Measurements from ENCODE around the gene CAMTA1. TPM values are rescaled to one million over a fixed set of nuclear protein-coding genes. Genes with fewer than 3 reads are reported as not detected.
A peak's percentile ranks its signal among the peaks of the same experiment; 100 is the strongest.

Gene CAMTA1
- total RNA-seq, 6 experiments from 2014 or later = 78.1 to 96.6 (median 86.1) TPM

DNA sequence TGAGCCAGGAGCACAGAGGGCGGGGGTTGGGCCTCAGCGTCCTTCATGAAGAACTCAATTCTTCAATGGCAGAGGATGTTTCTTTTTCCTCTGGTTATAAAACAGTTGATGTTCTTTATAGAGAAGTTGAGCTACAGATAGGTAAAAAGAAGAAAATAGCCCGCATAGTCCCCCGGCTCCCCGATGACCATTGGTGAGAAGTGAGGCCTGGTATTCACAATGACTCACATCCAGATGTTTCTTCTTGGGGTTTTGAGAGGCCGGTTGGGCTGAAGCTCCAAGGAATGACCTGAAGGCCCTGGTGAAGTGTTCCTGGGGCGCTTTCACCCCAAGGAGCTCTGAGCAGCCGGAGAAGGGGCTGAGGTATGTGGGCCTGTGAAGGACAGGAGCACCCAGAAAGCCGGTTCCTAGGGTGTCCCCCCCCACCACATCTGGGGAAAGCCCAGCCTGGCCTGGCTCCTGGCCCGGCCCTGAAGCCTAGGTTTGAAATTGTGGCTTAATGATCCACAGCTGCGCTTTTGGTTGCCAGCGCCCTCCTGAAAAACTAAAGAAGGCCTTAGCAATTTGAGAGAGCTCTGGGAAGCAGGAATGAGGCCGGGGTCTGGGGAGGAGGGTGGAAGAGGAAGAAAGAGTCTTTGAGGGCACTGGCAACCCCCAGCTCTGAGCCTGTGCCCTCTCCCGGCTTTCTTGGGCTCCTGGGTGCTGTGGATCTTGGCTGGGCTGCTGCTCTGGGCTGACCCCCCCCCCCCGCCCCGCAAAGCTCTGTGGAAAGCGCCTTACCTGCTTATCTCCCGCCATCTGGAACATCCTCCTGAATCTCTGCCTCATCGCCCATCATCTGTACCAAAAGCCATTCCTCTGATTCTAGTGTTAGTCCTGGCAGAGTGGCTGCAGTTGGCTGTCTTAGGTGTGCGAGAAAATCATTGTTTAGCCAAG, 444.7 kb downstream of the CAMTA1 start:
- peak; percentile 45 for DNase-seq
- no peaks in the 10 kb centered on the region; the same call in none of the 2 replicates for H3K27me3 Mint-ChIP-seq (ENCODE audit: insufficient read depth)
- H3K4me1 Mint-ChIP-seq (ENCODE audit: low read depth) = peaks cover 34% of the 10 kb centered on the region
- H3K4me3 Mint-ChIP-seq = no peak overlapping the region
- no peaks in the 10 kb centered on the region for H3K36me3 Mint-ChIP-seq (ENCODE audit: low read depth)
- TF ChIP-seq, protein P1, sequence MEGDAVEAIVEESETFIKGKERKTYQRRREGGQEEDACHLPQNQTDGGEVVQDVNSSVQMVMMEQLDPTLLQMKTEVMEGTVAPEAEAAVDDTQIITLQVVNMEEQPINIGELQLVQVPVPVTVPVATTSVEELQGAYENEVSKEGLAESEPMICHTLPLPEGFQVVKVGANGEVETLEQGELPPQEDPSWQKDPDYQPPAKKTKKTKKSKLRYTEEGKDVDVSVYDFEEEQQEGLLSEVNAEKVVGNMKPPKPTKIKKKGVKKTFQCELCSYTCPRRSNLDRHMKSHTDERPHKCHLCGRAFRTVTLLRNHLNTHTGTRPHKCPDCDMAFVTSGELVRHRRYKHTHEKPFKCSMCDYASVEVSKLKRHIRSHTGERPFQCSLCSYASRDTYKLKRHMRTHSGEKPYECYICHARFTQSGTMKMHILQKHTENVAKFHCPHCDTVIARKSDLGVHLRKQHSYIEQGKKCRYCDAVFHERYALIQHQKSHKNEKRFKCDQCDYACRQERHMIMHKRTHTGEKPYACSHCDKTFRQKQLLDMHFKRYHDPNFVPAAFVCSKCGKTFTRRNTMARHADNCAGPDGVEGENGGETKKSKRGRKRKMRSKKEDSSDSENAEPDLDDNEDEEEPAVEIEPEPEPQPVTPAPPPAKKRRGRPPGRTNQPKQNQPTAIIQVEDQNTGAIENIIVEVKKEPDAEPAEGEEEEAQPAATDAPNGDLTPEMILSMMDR (IDR thresholded peaks at IDR 0.05) = no peak
- no peak overlapping the region for H3K27ac Mint-ChIP-seq
- H3K9me3 Mint-ChIP-seq = no peaks in the 10 kb centered on the region

DNA sequence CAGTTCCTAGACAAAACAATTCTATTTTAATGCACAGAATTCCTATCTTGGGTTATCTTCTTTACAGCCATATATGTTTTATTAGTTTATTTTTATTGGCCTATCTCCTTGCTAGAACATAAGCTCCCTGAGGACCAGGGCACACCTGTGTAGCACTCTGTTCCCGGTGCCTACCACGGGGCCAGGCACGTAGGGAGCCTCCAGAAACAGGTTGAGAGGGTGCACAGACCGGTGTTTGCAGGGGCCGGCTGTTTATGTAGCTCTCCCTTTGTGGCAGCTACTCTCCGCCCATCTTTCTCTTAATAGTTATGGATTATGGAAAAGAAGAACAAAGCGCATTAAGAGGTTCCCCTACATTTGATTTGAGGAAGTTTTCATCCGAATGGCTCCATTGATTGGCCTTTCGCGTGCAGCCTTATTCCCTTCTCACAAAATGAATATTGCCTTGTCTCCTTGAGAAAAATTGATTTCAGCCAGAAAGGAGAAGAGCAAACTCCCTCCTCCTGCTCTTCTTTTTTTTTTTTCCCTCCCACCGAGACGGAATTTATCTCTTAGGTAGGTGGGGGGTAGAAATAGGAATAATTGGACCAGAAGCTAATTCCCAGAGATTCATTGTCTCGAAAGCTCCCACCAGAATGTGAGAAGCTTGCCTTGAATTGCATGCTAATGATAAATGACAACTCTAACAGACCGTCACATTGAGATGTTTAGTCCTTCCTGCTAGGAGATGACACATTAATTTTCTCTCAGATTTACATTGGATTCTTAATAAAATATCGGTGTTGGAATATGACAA, 447.4 kb downstream of the CAMTA1 start:
- Mint-ChIP-seq H3K4me1 (ENCODE audit: low read depth) (peaks cover 19% of the 10 kb centered on the region), H3K36me3 (ENCODE audit: low read depth) (no peaks in the 10 kb centered on the region), H3K9me3 (no peaks in the 10 kb centered on the region), H3K27ac (no peak overlapping the region), H3K4me3 (no peak overlapping the region), H3K27me3 (ENCODE audit: insufficient read depth) (peaks cover 4% of the 10 kb centered on the region)
- DNase-seq = no peak
- TF ChIP-seq, protein P1 (IDR thresholded peaks at IDR 0.05) = no peak

DNA sequence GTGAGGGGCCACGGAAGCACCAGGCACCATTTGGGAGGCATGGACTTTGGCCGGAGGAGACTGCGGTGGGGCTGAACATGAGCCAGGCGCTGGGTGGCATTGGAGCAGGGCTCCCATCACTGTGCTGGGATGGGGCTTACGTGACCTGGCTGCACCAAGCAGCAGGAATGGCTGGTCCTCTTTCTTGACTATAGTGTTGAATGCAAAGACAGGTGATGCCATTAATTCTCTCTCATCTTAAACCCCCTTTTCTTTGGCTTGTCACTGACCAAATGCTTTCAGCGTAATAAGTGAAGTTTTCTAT, 447.9 kb downstream of the CAMTA1 start:
- H3K9me3 Mint-ChIP-seq = no peaks in the 10 kb centered on the region
- H3K27ac Mint-ChIP-seq = no peak overlapping the region
- H3K4me3 Mint-ChIP-seq = no peak overlapping the region

DNA sequence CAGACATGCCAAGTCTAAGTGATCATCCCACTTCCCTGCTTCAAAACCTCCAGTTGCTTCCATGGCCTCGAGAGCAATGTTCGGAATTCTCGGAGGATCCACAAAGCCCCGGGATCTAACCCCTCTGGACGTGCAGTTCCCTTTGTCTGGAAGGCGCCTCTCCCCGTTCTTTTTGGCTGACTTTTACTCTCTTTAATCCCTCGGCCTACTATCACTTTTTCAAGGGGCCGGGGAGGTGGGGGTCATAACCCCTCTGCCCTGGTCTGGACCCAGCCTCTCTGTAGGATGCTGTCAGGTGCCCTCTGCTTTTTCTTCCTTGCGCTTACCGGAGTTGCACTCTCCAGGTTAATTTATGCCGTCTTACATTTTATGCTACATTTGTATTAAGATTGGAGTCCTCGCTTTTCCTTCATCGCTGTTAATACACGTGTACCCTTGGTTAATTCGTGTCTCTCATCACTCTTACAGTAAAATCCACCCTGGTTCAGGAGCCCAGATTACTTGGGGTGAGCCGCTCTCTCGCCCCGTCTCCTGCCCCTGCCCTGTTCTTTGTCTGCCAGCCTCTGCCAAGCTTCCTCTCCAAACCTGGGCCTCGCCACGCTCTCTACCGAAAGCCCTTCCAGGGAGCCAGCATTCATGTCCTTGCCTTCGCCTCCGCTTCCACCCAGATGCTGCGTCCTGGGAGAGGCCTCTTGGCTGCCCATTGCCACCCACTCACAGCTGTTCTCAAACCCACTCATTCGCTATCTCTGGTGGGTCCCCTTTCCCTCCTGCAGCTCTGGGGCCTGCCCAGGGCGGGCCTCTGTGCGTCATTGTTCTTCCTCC, 448.6 kb downstream of the CAMTA1 start:
- TF ChIP-seq, protein P1 (IDR thresholded peaks at IDR 0.05) = no peak
- Mint-ChIP-seq H3K27me3 (ENCODE audit: insufficient read depth) (peaks cover 4% of the 10 kb centered on the region), H3K4me3 (no peak overlapping the region), H3K9me3 (no peaks in the 10 kb centered on the region), H3K36me3 (ENCODE audit: low read depth) (no peaks in the 10 kb centered on the region), H3K27ac (no peak overlapping the region), H3K4me1 (ENCODE audit: low read depth) (peaks cover 14% of the 10 kb centered on the region)
- DNase-seq = no peak

More for the DNA sequence above, 447.9 kb downstream of the CAMTA1 start:
- Mint-ChIP-seq H3K27me3 (ENCODE audit: insufficient read depth) (peaks cover 4% of the 10 kb centered on the region), H3K36me3 (ENCODE audit: low read depth) (no peaks in the 10 kb centered on the region), H3K4me1 (ENCODE audit: low read depth) (peaks cover 19% of the 10 kb centered on the region)
- no peak for DNase-seq
- TF ChIP-seq, protein P1 (IDR thresholded peaks at IDR 0.05) = no peak

DNA sequence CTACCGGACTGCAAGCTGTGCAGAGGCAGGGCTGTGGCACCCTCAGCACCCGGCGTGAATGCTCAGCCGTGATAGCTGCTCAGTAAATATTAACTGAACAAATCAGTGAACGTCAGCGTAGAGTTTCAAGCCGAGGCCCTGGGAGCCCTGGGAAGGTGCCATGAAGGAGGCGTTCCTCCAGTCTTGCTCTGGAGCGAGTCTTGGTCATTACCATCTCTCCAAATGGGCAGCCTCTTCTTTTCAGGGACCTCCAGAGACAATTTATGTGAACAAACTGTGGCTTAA, 449.2 kb downstream of the CAMTA1 start:
- H3K4me3 Mint-ChIP-seq = no peak overlapping the region
- H3K27ac Mint-ChIP-seq = no peak overlapping the region
- no peaks in the 10 kb centered on the region for H3K36me3 Mint-ChIP-seq (ENCODE audit: low read depth)
- H3K9me3 Mint-ChIP-seq = no peaks in the 10 kb centered on the region
- no peak for DNase-seq
- H3K27me3 Mint-ChIP-seq (ENCODE audit: insufficient read depth) = peaks cover 4% of the 10 kb centered on the region
- TF ChIP-seq, protein P1 (IDR thresholded peaks at IDR 0.05) = no peak
- H3K4me1 Mint-ChIP-seq (ENCODE audit: low read depth) = peaks cover 11% of the 10 kb centered on the region
